LNCAP (cell line): ENCODE results near the gene CTSF.

Experiments
- CTCF ChIP-seq: fragments of 450-650 bp; IDR thresholded peaks from 2 replicates; pipeline ENCODE4 v1.5.1; 2017; ENCODE audit warnings: mild to moderate bottlenecking

The CTSF gene

DNA sequence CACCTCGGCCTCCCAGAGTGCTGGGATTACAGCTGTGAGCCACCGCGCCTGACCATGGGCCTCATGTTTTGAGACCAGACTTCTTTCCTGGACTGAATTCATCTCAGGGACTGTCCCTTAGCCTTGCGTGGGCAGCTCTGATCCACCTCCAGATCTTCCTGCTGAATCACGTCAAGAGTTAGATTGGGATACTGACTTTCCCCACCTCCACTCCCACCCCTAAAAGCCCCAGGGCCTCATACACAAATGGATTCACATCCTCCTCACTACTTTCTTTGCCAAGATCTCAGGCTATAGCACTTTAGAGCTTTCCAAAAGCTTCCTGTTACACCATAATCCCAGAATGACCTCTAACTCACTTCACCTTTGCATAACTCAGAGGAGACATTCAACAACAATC lies 12.4 kb upstream of the CTSF start:
- TF ChIP-seq CTCF, result no peak

GRCh38 chr11:66579017-66579606 lies 10.7 kb upstream of the CTSF start:
- TF ChIP-seq CTCF, result peak; percentile 69

- TF ChIP-seq CTCF, result no peak
Observed at GRCh38 chr11:66570850-66571180, 2.4 kb upstream of the CTSF start.

- TF ChIP-seq CTCF, result no peak
Observed at GRCh38 chr11:66570079-66570849, 1.9 kb upstream of the CTSF start.

- no peak for TF ChIP-seq CTCF
Observed at GRCh38 chr11:66569076-66569475, 670 bp upstream of the CTSF start.

- no peak for TF ChIP-seq CTCF
Observed at GRCh38 chr11:66567787-66568123, 651 bp downstream of the CTSF start.

- no peak for TF ChIP-seq CTCF
Observed at GRCh38 chr11:66566221-66566620, 2.2 kb downstream of the CTSF start.

- no peak for TF ChIP-seq CTCF
Observed at GRCh38 chr11:66564984-66565383, 3.4 kb downstream of the CTSF start.
